Measurements from ENCODE around the gene KCNC2.

The KCNC2 gene

GRCh38 chr12:75087654-75088053 is 122.0 kb downstream of the KCNC2 start:
- Histone ChIP-seq H3K27me3 (no peaks in the 10 kb centered on the region), H3K9me3 (no peaks in the 10 kb centered on the region), H3K4me3 (no peak overlapping the region), H3K36me3 (no peaks in the 10 kb centered on the region), H3K4me1 (peaks cover 0 to 6% (median 0%) of the 10 kb centered on the region in 4 donors), H3K27ac (no peak overlapping the region)
- no peak for TF ChIP-seq CTCF (IDR thresholded peaks at IDR 0.05)
- DNase-seq = no peak
- intact Hi-C loops (cut with DNase I; ENCODE audit: low total_unique reads) = no loop called here

- peaks cover 0 to 6% (median 0%) of the 10 kb centered on the region in 4 donors for H3K4me1 ChIP-seq
- no peaks in the 10 kb centered on the region for H3K27me3 ChIP-seq
- no peak for DNase-seq
- H3K36me3 ChIP-seq = no peaks in the 10 kb centered on the region
- no peak overlapping the region for H3K4me3 ChIP-seq
- no peaks in the 10 kb centered on the region for H3K9me3 ChIP-seq
- no peak for TF ChIP-seq CTCF (IDR thresholded peaks at IDR 0.05)
- no peak overlapping the region for H3K27ac ChIP-seq
- intact Hi-C loops (cut with DNase I; ENCODE audit: low total_unique reads) = no loop called here
Observed at GRCh38 chr12:75086091-75087038, 123.3 kb downstream of the KCNC2 start.

GRCh38 chr12:75081305-75081704 is 128.3 kb downstream of the KCNC2 start:
- intact Hi-C loops (cut with DNase I; ENCODE audit: low total_unique reads) = no loop called here
- no peak for DNase-seq
- no peaks in the 10 kb centered on the region for H3K9me3 ChIP-seq
- H3K27ac ChIP-seq = no peak overlapping the region
- H3K36me3 ChIP-seq = no peaks in the 10 kb centered on the region
- H3K27me3 ChIP-seq = no peaks in the 10 kb centered on the region
- H3K4me1 ChIP-seq = peaks cover 0 to 5% (median 0%) of the 10 kb centered on the region in 4 donors
- no peak overlapping the region for H3K4me3 ChIP-seq
- TF ChIP-seq CTCF (IDR thresholded peaks at IDR 0.05) = no peak

DNA sequence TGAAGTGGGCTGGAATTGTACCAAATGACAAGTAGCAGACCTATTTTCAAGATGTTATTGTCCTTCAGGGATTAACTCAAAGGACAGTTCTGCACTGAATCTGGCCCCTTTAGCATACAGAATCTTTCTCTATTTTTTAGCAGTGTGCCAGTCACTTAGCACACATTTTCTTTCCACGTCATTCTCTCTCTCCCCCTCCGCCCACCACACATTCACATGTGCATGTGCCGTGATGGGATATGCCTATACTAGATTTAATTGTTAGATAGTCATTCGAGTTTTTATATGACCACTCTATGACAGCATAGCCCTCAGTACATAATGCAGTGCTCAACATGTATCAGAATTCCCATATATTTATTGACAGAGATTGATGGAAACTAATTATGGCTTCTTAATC is 129.1 kb downstream of the KCNC2 start:
- no peak overlapping the region for H3K27ac ChIP-seq
- no peak for TF ChIP-seq CTCF (IDR thresholded peaks at IDR 0.05)
- H3K4me1 ChIP-seq = no peaks in the 10 kb centered on the region
- H3K27me3 ChIP-seq = no peaks in the 10 kb centered on the region
- no peak overlapping the region for H3K4me3 ChIP-seq
- no peak for DNase-seq
- intact Hi-C loops (cut with DNase I; ENCODE audit: low total_unique reads) = no loop called here
- H3K9me3 ChIP-seq = no peaks in the 10 kb centered on the region
- no peaks in the 10 kb centered on the region for H3K36me3 ChIP-seq

- no peaks in the 10 kb centered on the region for H3K9me3 ChIP-seq
- H3K4me1 ChIP-seq = no peaks in the 10 kb centered on the region
- H3K4me3 ChIP-seq = no peak overlapping the region
- intact Hi-C loops (cut with DNase I; ENCODE audit: low total_unique reads) = no loop called here
- no peak for TF ChIP-seq CTCF (IDR thresholded peaks at IDR 0.05)
- DNase-seq = no peak
- no peaks in the 10 kb centered on the region for H3K36me3 ChIP-seq
- no peak overlapping the region for H3K27ac ChIP-seq
- H3K27me3 ChIP-seq = no peaks in the 10 kb centered on the region
Observed at GRCh38 chr12:75065482-75065881, 144.2 kb downstream of the KCNC2 start.

Measured in tibial artery (tissue), 4 donors.